Raji (cell line): ENCODE data around the gene SBK3.
A peak's percentile ranks its signal among the peaks of the same experiment; 100 is the strongest.

Experiments used
- POLR2A ChIP-seq: IDR thresholded peaks from 2 replicates; pipeline ENCODE4 v1.6.1; 2011; ENCODE audit warnings: low read depth, low read length, control low read depth; ENCODE audit not compliant: insufficient read depth

The SBK3 gene

GRCh38 chr19:55545443-55545842, at the start of gene SBK3:
Gene SBK3 (minus strand): TSS chr19:55545543. CDS start chr19:55545543, 0 bp downstream.
- no peak for TF ChIP-seq POLR2A

- no peak for TF ChIP-seq POLR2A
Measured at GRCh38 chr19:55593096-55593772, 47.9 kb upstream of the SBK3 start.

GRCh38 chr19:55592391-55593090, 47.2 kb upstream of the SBK3 start:
- TF ChIP-seq POLR2A, result no peak

- TF ChIP-seq POLR2A, result no peak
Measured at GRCh38 chr19:55591555-55591954, 46.2 kb upstream of the SBK3 start.

GRCh38 chr19:55590617-55591016, 45.3 kb upstream of the SBK3 start:
- TF ChIP-seq POLR2A, result no peak

- no peak for TF ChIP-seq POLR2A
Measured at GRCh38 chr19:55590109-55590508, 44.8 kb upstream of the SBK3 start.

- TF ChIP-seq POLR2A, result no peak
Measured at GRCh38 chr19:55588738-55589137, 43.4 kb upstream of the SBK3 start.

- peak; percentile 47; the same call in 1 of the 2 replicates for TF ChIP-seq POLR2A
Measured at GRCh38 chr19:55586976-55587668, 41.8 kb upstream of the SBK3 start.

GRCh38 chr19:55585658-55586339, 40.5 kb upstream of the SBK3 start:
- no peak for TF ChIP-seq POLR2A

GRCh38 chr19:55584871-55585270, 39.5 kb upstream of the SBK3 start:
- no peak for TF ChIP-seq POLR2A

- no peak for TF ChIP-seq POLR2A
Measured at GRCh38 chr19:55581823-55582223, 36.5 kb upstream of the SBK3 start.

- no peak for TF ChIP-seq POLR2A
Measured at GRCh38 chr19:55581145-55581822, 35.9 kb upstream of the SBK3 start.

- peak; percentile 62; the same call in 1 of the 2 replicates for TF ChIP-seq POLR2A
Measured at GRCh38 chr19:55580628-55581144, 35.3 kb upstream of the SBK3 start, which contains the start of gene ZNF579. Gene ZNF579 (minus strand): TSS chr19:55580848. CDS start chr19:55579639, 1,209 bp downstream.
